NOMO-1 treated with dmso at 0.1 percent for 144 hours (cell line): ENCODE results near the gene SPEF1.
"Not testable (repeated sequence)": the region's sequence is repeated elsewhere in the genome, so short reads cannot be mapped to it uniquely, and the experiment has no call there.

Experiments
- DNase-seq: peaks from one replicate; lab custom pipeline; 2025; ENCODE audit not compliant: unreplicated experiment; lab: John Stamatoyannopoulos, UW

SPEF1 gene

GRCh38 chr20:3811467-3812258, 30.4 kb upstream of the SPEF1 start:
- DNase-seq = peak; percentile 92

GRCh38 chr20:3808544-3808943, 27.3 kb upstream of the SPEF1 start:
- DNase-seq = no peak

- no peak for DNase-seq
Measured at GRCh38 chr20:3804781-3805180, 23.5 kb upstream of the SPEF1 start.

GRCh38 chr20:3804254-3804751, 23.1 kb upstream of the SPEF1 start:
- DNase-seq = peak; percentile 28

GRCh38 chr20:3803854-3804253, 22.6 kb upstream of the SPEF1 start:
- DNase-seq = no peak

GRCh38 chr20:3803289-3803688, 22.0 kb upstream of the SPEF1 start:
- no peak for DNase-seq

- no peak for DNase-seq
Measured at GRCh38 chr20:3802524-3803239, 21.4 kb upstream of the SPEF1 start.

GRCh38 chr20:3801846-3802245, 20.6 kb upstream of the SPEF1 start:
- no peak for DNase-seq

GRCh38 chr20:3801299-3801698, 20.1 kb upstream of the SPEF1 start:
- DNase-seq = no peak

GRCh38 chr20:3800878-3801260, 19.6 kb upstream of the SPEF1 start:
- DNase-seq = no peak

GRCh38 chr20:3800256-3800877, 19.1 kb upstream of the SPEF1 start:
- no peak for DNase-seq

- no peak for DNase-seq
Measured at GRCh38 chr20:3798908-3799248, 17.6 kb upstream of the SPEF1 start.

- DNase-seq = no peak
Measured at GRCh38 chr20:3798373-3798768, 17.1 kb upstream of the SPEF1 start.

- no peak for DNase-seq
Measured at GRCh38 chr20:3797592-3798372, 16.5 kb upstream of the SPEF1 start.

GRCh38 chr20:3797226-3797545, 15.9 kb upstream of the SPEF1 start:
- DNase-seq = no peak

- no peak for DNase-seq
Measured at GRCh38 chr20:3796477-3797225, 15.4 kb upstream of the SPEF1 start.

- DNase-seq = peak; percentile 71
Measured at GRCh38 chr20:3795511-3796468, 14.5 kb upstream of the SPEF1 start, which contains the start of gene CDC25B. Gene CDC25B, plus strand, starts transcription at chr20:3796310. Its CDS starts 222 bp downstream, at chr20:3796532.

GRCh38 chr20:3794701-3795420, 13.6 kb upstream of the SPEF1 start:
- DNase-seq = no peak

GRCh38 chr20:3794168-3794567, 12.9 kb upstream of the SPEF1 start:
- DNase-seq = not testable (repeated sequence)
